Esophagus muscularis mucosa (tissue), 4 donors: ENCODE measurements around the gene ITPA. TPM values are rescaled to one million over a fixed set of nuclear protein-coding genes. Genes with fewer than 3 reads are reported as not detected.
"Not testable (repeated sequence)": the region's sequence is repeated elsewhere in the genome, so short reads cannot be mapped to it uniquely, and the experiment has no call there.

Experiments
- DNase-seq: peaks from one replicate; pipeline ENCODE4 v3.0.0-alpha.2; 2017; ENCODE audit errors: extremely low spot score
- H3K27ac ChIP-seq, 4 donors: fragments of 200-600 bp; sonication (generic); replicated peaks in 1 of 4; 1 replicate in 3 of 4; 2 replicates in 1 of 4; pipeline ENCODE4 v1.5.1; 2016 to 2019; ENCODE audit warnings: mild to moderate bottlenecking in 1 of 4
- H3K27me3 ChIP-seq, 4 donors: fragments of 200-600 bp; sonication (generic); one replicate each; pipeline versions ENCODE4 v1.5.1 to v1.6.0; 2016 to 2019
- H3K36me3 ChIP-seq, 4 donors: fragments of 200-600 bp; sonication (generic); one replicate each; pipeline ENCODE4 v1.5.1; 2016 to 2019
- H3K4me1 ChIP-seq, 4 donors: fragments of 200-600 bp; sonication (generic); one replicate each; pipeline ENCODE4 v1.5.1; 2016 to 2019
- H3K4me3 ChIP-seq, 4 donors: fragments of 200-600 bp; sonication (generic); 1 replicate in 2 of 4; 2 replicates in 2 of 4; pipeline ENCODE4 v1.5.1; 2016 to 2019; ENCODE audit warnings: mild to moderate bottlenecking in 4 of 4, moderate library complexity in 1 of 4
- H3K9me3 ChIP-seq, 4 donors: fragments of 200-600 bp; sonication (generic); 1 replicate in 3 of 4; 2 replicates in 1 of 4; pipeline ENCODE4 v1.5.1; 2016 to 2019
- CTCF ChIP-seq, 3 experiments: fragments of 200-600 bp in 2 of 3; fragments of 450-650 bp in 1 of 3; sonication (generic) in 2 of 3; IDR thresholded peaks; one replicate each; pipeline ENCODE4 v1.5.1; 2017 to 2019; ENCODE audit warnings: antibody characterized with exemption in 3 of 3, mild to moderate bottlenecking in 2 of 3, moderate library complexity in 1 of 3
- EP300 ChIP-seq: sonication (generic); formaldehyde crosslinking; IDR thresholded peaks from one replicate; pipeline ENCODE4 v1.6.1; 2017; ENCODE audit warnings: antibody characterized with exemption
- POLR2A ChIP-seq: fragments of 450-650 bp; IDR thresholded peaks from one replicate; pipeline ENCODE4 v1.6.1; 2017; ENCODE audit warnings: antibody characterized with exemption, moderate library complexity, mild to moderate bottlenecking, low read depth
- POLR2AphosphoS5 ChIP-seq, 2 donors: sonication (generic); formaldehyde crosslinking; IDR thresholded peaks; one replicate each; pipeline ENCODE4 v1.6.1; 2017; ENCODE audit warnings: antibody characterized with exemption in 2 of 2
- WGBS: methylation state at CpG from one replicate; pipeline ENCODE4 v1.1.5; 2018; 5-methylcytosine and 5-hydroxymethylcytosine counted together
- intact Hi-C: fragments of 100-400 bp; cut with DNase I; formaldehyde crosslinking; loops from one replicate; pipeline ENCODE4 v1.15.1; 2023
- total RNA-seq, 4 donors: library from RNA; depleted of rRNA; stranded (reverse); fragments of >200 nt; gene quantifications; one replicate each; pipeline versions ENCODE4 v1.1.0 to v1.2.1, GENCODE V29; 2016

Gene ITPA
- total RNA-seq, 4 donors from 2014 or later, result 18.7 to 30.0 (median 27.8) TPM

DNA sequence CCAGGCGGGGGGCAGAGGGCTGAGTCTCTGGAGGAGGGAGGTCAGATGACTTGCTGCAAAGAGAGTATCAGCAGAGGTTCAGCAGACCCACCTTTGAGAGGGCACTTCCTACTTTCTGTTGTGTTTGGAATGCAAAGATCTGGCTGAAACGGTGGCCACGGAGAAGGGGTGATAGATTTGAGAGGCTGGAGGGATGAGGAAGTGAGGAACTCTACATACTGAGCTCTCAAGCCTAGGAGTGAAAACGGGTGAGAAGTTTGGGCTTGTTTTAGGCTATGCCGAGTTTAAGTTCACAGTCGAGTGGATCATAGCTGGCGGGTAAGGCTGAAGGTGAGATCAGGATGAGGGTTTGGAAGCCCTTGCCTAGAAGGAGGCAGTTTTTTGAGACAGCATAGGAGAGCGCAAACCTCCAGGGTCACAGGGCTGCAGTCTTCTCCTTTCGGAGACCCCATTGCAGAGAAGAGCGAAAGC, 477 bp upstream of the ITPA start:
- no peaks in the 10 kb centered on the region for H3K27me3 ChIP-seq
- H3K9me3 ChIP-seq, result no peaks in the 10 kb centered on the region
- TF ChIP-seq POLR2A (no peak), POLR2AphosphoS5 (IDR thresholded peaks at IDR 0.05) (no peak), CTCF (IDR thresholded peaks at IDR 0.05) (no peak), EP300 (no peak)
- intact Hi-C loops, result loop anchor here (5.0 kb wide), 1 partner anchor 52 kb away; the partner anchor contains the start of genes FASTKD5 and UBOX5
- H3K4me1 ChIP-seq, result peaks cover 16 to 28% (median 27%) of the 10 kb centered on the region in 4 donors
- WGBS, result 6% methylated on average over 7 of the region's 10 CpGs
- peak overlapping the region; percentile 73 to 87 (median 84) for H3K4me3 ChIP-seq
- H3K36me3 ChIP-seq, result peaks cover 0 to 10% (median 7%) of the 10 kb centered on the region in 4 donors
- no peak for DNase-seq
- H3K27ac ChIP-seq, result peak overlapping the region; percentile 71 to 81 (median 77)

- 2% methylated on average over 8 of the region's 10 CpGs for WGBS
- no peaks in the 10 kb centered on the region for H3K9me3 ChIP-seq
- intact Hi-C loops, result loop anchor here (5.0 kb wide), 1 partner anchor 53 kb away; the partner anchor contains the start of genes FASTKD5 and UBOX5
- peaks cover 14 to 24% (median 21%) of the 10 kb centered on the region in 4 donors for H3K4me1 ChIP-seq
- no peak for TF ChIP-seq POLR2A
- TF ChIP-seq CTCF (IDR thresholded peaks at IDR 0.05), result no peak
- TF ChIP-seq POLR2AphosphoS5 (IDR thresholded peaks at IDR 0.05), result no peak
- TF ChIP-seq EP300, result no peak
- H3K27me3 ChIP-seq, result no peaks in the 10 kb centered on the region
- peak overlapping the region; percentile 71 to 81 (median 77) for H3K27ac ChIP-seq
- H3K36me3 ChIP-seq, result peaks cover 0 to 17% (median 16%) of the 10 kb centered on the region in 4 donors
- peak overlapping the region; percentile 73 to 87 (median 84) for H3K4me3 ChIP-seq
- no peak for DNase-seq
Observed at GRCh38 chr20:3209946-3210317, 634 bp downstream of the ITPA start.

- DNase-seq, result no peak
- WGBS, result 74% methylated on average over 2 of the region's 2 CpGs
- no peak for TF ChIP-seq POLR2AphosphoS5 (IDR thresholded peaks at IDR 0.05)
- Histone ChIP-seq H3K27ac (no peak overlapping the region), H3K4me1 (peaks cover 14 to 23% (median 21%) of the 10 kb centered on the region in 4 donors), H3K9me3 (no peaks in the 10 kb centered on the region), H3K27me3 (no peaks in the 10 kb centered on the region), H3K36me3 (peaks cover 0 to 21% (median 20%) of the 10 kb centered on the region in 4 donors), H3K4me3 (peak overlapping the region; percentile 73 to 87 (median 84))
- intact Hi-C loops, result no loop called here
Observed at GRCh38 chr20:3210346-3210745, 1.0 kb downstream of the ITPA start.

GRCh38 chr20:3213226-3213625, 3.9 kb downstream of the ITPA start:
- Histone ChIP-seq H3K4me1 (peaks cover 14 to 21% (median 21%) of the 10 kb centered on the region in 4 donors), H3K27me3 (no peaks in the 10 kb centered on the region), H3K4me3 (no peak overlapping the region), H3K9me3 (no peaks in the 10 kb centered on the region), H3K36me3 (peaks cover 0 to 44% (median 38%) of the 10 kb centered on the region in 4 donors), H3K27ac (no peak overlapping the region)
- 92% methylated on average over 7 of the region's 7 CpGs for WGBS
- DNase-seq, result no peak
- intact Hi-C loops, result no loop called here
- TF ChIP-seq CTCF (IDR thresholded peaks at IDR 0.05), result no peak
- no peak for TF ChIP-seq EP300
- no peak for TF ChIP-seq POLR2A
- no peak for TF ChIP-seq POLR2AphosphoS5 (IDR thresholded peaks at IDR 0.05)

DNA sequence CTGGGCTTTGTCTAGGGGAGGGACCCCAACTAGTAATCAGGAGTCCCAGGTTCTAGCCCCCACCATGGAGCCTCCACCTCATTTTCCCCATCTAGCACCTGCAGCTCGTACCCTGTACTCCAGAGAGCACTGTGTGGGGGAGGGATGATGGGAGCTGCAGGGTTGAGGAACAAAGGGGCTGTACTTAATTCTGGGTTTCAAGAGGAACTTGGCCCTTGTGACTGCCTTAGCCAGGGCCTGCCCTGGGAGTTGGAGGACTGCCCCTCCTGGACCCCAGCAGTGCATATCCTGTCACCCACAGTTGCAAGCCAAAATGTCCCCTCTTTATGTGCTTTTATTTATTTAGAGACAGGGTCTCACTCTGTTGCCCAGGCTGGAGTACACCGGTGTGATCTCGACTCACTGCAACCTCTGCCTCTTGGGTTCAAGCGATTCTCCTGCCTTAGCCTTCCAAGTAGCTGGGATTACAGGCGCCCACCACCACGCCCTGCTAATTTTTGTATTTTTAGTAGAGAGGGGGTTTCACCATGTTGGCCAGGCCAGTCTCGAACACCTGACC, 6.1 kb downstream of the ITPA start:
- Histone ChIP-seq H3K4me1 (peaks cover 2 to 12% (median 12%) of the 10 kb centered on the region in 4 donors), H3K36me3 (peaks cover 0 to 56% (median 44%) of the 10 kb centered on the region in 4 donors)
- DNase-seq, H3K27me3 ChIP-seq, H3K27ac ChIP-seq, H3K4me3 ChIP-seq, H3K9me3 ChIP-seq, intact Hi-C loops: not testable (repeated sequence)
- 95% methylated on average over 7 of the region's 7 CpGs for WGBS
